ENCODE data around the gene DLGAP1.

DLGAP1 gene

GRCh38 chr18:3566851-3567250 lies 888.3 kb downstream of the DLGAP1 start:
- no peak for DNase-seq
- Histone ChIP-seq H3K36me3 (no peaks in the 10 kb centered on the region), H3K9me3 (no peaks in the 10 kb centered on the region), H3K27me3 (no peaks in the 10 kb centered on the region), H3K4me1 (no peaks in the 10 kb centered on the region), H3K4me3 (ENCODE audit: low read depth, low read length) (no peak overlapping the region)
- no peak for TF ChIP-seq CTCF (IDR thresholded peaks at IDR 0.05; ENCODE audit: low read depth, low read length)

- Histone ChIP-seq H3K9me3 (no peaks in the 10 kb centered on the region), H3K27me3 (no peaks in the 10 kb centered on the region), H3K36me3 (no peaks in the 10 kb centered on the region), H3K4me1 (no peaks in the 10 kb centered on the region), H3K4me3 (ENCODE audit: low read depth, low read length) (no peak overlapping the region)
- TF ChIP-seq CTCF (IDR thresholded peaks at IDR 0.05; ENCODE audit: low read depth, low read length), result no peak
- no peak for DNase-seq
Measured at GRCh38 chr18:3560755-3561154, 894.4 kb downstream of the DLGAP1 start.

GRCh38 chr18:3554811-3555427 lies 900.2 kb downstream of the DLGAP1 start:
- no peak for TF ChIP-seq CTCF (IDR thresholded peaks at IDR 0.05; ENCODE audit: low read depth, low read length)
- no peaks in the 10 kb centered on the region for H3K27me3 ChIP-seq
- no peaks in the 10 kb centered on the region for H3K9me3 ChIP-seq
- no peaks in the 10 kb centered on the region for H3K36me3 ChIP-seq
- no peak for DNase-seq
- no peak overlapping the region for H3K4me3 ChIP-seq (ENCODE audit: low read depth, low read length)
- H3K4me1 ChIP-seq, result no peaks in the 10 kb centered on the region

- Histone ChIP-seq H3K9me3 (no peaks in the 10 kb centered on the region), H3K4me3 (ENCODE audit: low read depth, low read length) (no peak overlapping the region), H3K27me3 (no peaks in the 10 kb centered on the region), H3K36me3 (no peaks in the 10 kb centered on the region), H3K4me1 (no peaks in the 10 kb centered on the region)
- no peak for DNase-seq
- no peak for TF ChIP-seq CTCF (IDR thresholded peaks at IDR 0.05; ENCODE audit: low read depth, low read length)
Measured at GRCh38 chr18:3554091-3554601, 901.0 kb downstream of the DLGAP1 start.

- TF ChIP-seq CTCF (IDR thresholded peaks at IDR 0.05; ENCODE audit: low read depth, low read length), result no peak
- DNase-seq, result no peak
- Histone ChIP-seq H3K27me3 (no peaks in the 10 kb centered on the region), H3K36me3 (no peaks in the 10 kb centered on the region), H3K4me1 (no peaks in the 10 kb centered on the region), H3K9me3 (no peaks in the 10 kb centered on the region), H3K4me3 (ENCODE audit: low read depth, low read length) (no peak overlapping the region)
Measured at GRCh38 chr18:3552305-3552704, 902.8 kb downstream of the DLGAP1 start.

- H3K4me3 ChIP-seq (ENCODE audit: low read depth, low read length), result no peak overlapping the region
- H3K27me3 ChIP-seq, result no peaks in the 10 kb centered on the region
- no peak for DNase-seq
- no peaks in the 10 kb centered on the region for H3K36me3 ChIP-seq
- no peaks in the 10 kb centered on the region for H3K9me3 ChIP-seq
- TF ChIP-seq CTCF (IDR thresholded peaks at IDR 0.05; ENCODE audit: low read depth, low read length), result no peak
- H3K4me1 ChIP-seq, result no peaks in the 10 kb centered on the region
Measured at GRCh38 chr18:3547891-3548615, 907.1 kb downstream of the DLGAP1 start.
